ENCODE data around the gene RGS7.

RGS7 gene

DNA sequence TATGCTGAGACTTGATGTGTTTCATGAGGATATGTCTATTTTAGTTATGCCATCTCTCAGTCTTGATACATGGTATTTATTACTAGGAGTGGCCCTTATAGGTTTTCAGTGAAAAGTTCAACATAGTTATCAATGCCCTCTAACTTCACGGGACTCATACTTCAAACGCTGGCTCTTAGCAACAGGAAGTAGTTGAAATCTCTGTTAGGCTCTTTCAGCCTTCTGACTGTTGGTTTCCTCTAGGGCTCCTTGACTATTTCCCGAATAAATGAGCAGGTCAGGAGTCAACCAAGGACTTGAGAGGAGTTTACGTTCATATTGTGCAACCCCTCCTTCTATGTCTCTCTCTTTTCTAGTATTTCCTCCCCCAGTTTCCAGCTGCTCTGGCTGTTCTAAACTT is 141.8 kb downstream of the RGS7 start:
- Histone ChIP-seq H3K4me2 (ENCODE audit: low read length) (no peak overlapping the region), H3K9ac (no peak overlapping the region), H3K9me3 (ENCODE audit: control insufficient read depth, low read length) (no peaks in the 10 kb centered on the region), H3K36me3 (ENCODE audit: control insufficient read depth, insufficient read depth, low read length) (no peaks in the 10 kb centered on the region), H3K4me3 (ENCODE audit: low read depth, low read length) (no peak overlapping the region), H2AFZ (no peak overlapping the region), H3K79me2 (no peaks in the 10 kb centered on the region), H3K27me3 (ENCODE audit: control insufficient read depth, insufficient read depth, low read length) (no peaks in the 10 kb centered on the region), H3K27ac (no peak overlapping the region), H3K4me1 (no peaks in the 10 kb centered on the region)
- TF ChIP-seq, protein P1, sequence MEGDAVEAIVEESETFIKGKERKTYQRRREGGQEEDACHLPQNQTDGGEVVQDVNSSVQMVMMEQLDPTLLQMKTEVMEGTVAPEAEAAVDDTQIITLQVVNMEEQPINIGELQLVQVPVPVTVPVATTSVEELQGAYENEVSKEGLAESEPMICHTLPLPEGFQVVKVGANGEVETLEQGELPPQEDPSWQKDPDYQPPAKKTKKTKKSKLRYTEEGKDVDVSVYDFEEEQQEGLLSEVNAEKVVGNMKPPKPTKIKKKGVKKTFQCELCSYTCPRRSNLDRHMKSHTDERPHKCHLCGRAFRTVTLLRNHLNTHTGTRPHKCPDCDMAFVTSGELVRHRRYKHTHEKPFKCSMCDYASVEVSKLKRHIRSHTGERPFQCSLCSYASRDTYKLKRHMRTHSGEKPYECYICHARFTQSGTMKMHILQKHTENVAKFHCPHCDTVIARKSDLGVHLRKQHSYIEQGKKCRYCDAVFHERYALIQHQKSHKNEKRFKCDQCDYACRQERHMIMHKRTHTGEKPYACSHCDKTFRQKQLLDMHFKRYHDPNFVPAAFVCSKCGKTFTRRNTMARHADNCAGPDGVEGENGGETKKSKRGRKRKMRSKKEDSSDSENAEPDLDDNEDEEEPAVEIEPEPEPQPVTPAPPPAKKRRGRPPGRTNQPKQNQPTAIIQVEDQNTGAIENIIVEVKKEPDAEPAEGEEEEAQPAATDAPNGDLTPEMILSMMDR (IDR thresholded peaks at IDR 0.05): no peak

GRCh38 chr1:241213139-241213538 is 143.9 kb downstream of the RGS7 start:
- TF ChIP-seq, protein P1 (IDR thresholded peaks at IDR 0.05): no peak
- no peaks in the 10 kb centered on the region for H3K4me1 ChIP-seq
- no peaks in the 10 kb centered on the region for H3K36me3 ChIP-seq (ENCODE audit: control insufficient read depth, insufficient read depth, low read length)
- no peak overlapping the region for H3K4me2 ChIP-seq (ENCODE audit: low read length)
- no peaks in the 10 kb centered on the region for H3K79me2 ChIP-seq
- no peaks in the 10 kb centered on the region for H3K9me3 ChIP-seq (ENCODE audit: control insufficient read depth, low read length)
- H2AFZ ChIP-seq: no peak overlapping the region
- no peaks in the 10 kb centered on the region for H3K27me3 ChIP-seq (ENCODE audit: control insufficient read depth, insufficient read depth, low read length)
- no peak overlapping the region for H3K27ac ChIP-seq
- no peak overlapping the region for H3K9ac ChIP-seq
- H3K4me3 ChIP-seq (ENCODE audit: low read depth, low read length): no peak overlapping the region

DNA sequence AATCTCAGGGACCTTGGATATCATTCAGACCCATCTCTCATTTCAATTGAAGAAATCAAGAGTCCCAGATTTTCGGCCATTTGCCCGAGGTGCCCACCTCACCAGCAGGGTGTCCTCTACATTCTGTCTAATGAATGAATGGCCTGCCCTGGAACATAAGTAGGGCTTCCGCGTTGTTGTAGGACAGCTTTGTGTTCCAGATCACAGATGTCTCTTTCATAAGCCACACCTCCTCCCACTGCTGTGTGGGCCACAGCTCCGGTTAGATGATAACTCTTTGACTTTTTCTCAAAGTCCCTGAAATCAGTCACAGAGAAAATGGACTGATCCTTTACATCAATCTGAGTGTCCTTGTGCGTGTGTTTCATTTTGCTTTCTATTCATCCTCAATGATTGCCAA is 144.4 kb downstream of the RGS7 start:
- no peaks in the 10 kb centered on the region for H3K27me3 ChIP-seq (ENCODE audit: control insufficient read depth, insufficient read depth, low read length)
- no peak overlapping the region for H2AFZ ChIP-seq
- H3K4me3 ChIP-seq (ENCODE audit: low read depth, low read length): no peak overlapping the region
- no peaks in the 10 kb centered on the region for H3K79me2 ChIP-seq
- no peaks in the 10 kb centered on the region for H3K4me1 ChIP-seq
- no peak overlapping the region for H3K4me2 ChIP-seq (ENCODE audit: low read length)
- no peaks in the 10 kb centered on the region for H3K9me3 ChIP-seq (ENCODE audit: control insufficient read depth, low read length)
- H3K36me3 ChIP-seq (ENCODE audit: control insufficient read depth, insufficient read depth, low read length): no peaks in the 10 kb centered on the region
- no peak overlapping the region for H3K27ac ChIP-seq
- TF ChIP-seq, protein P1 (IDR thresholded peaks at IDR 0.05): no peak
- no peak overlapping the region for H3K9ac ChIP-seq

GRCh38 chr1:241208910-241209379 is 148.1 kb downstream of the RGS7 start:
- Histone ChIP-seq H2AFZ (no peak overlapping the region), H3K9ac (no peak overlapping the region), H3K36me3 (ENCODE audit: control insufficient read depth, insufficient read depth, low read length) (no peaks in the 10 kb centered on the region), H3K4me1 (no peaks in the 10 kb centered on the region), H3K9me3 (ENCODE audit: control insufficient read depth, low read length) (no peaks in the 10 kb centered on the region), H3K27ac (no peak overlapping the region), H3K4me2 (ENCODE audit: low read length) (no peak overlapping the region), H3K27me3 (ENCODE audit: control insufficient read depth, insufficient read depth, low read length) (no peaks in the 10 kb centered on the region), H3K79me2 (no peaks in the 10 kb centered on the region), H3K4me3 (ENCODE audit: low read depth, low read length) (no peak overlapping the region)
- TF ChIP-seq, protein P1 (IDR thresholded peaks at IDR 0.05): no peak

GRCh38 chr1:241203817-241204216 is 153.2 kb downstream of the RGS7 start:
- no peaks in the 10 kb centered on the region for H3K36me3 ChIP-seq (ENCODE audit: control insufficient read depth, insufficient read depth, low read length)
- H3K9me3 ChIP-seq (ENCODE audit: control insufficient read depth, low read length): no peaks in the 10 kb centered on the region
- H3K4me1 ChIP-seq: no peaks in the 10 kb centered on the region
- H3K4me3 ChIP-seq (ENCODE audit: low read depth, low read length): no peak overlapping the region
- TF ChIP-seq, protein P1 (IDR thresholded peaks at IDR 0.05): no peak
- H3K27me3 ChIP-seq (ENCODE audit: control insufficient read depth, insufficient read depth, low read length): no peaks in the 10 kb centered on the region
- no peak overlapping the region for H3K9ac ChIP-seq
- no peak overlapping the region for H3K4me2 ChIP-seq (ENCODE audit: low read length)
- no peaks in the 10 kb centered on the region for H3K79me2 ChIP-seq
- no peak overlapping the region for H3K27ac ChIP-seq
- no peak overlapping the region for H2AFZ ChIP-seq

All from parathyroid adenoma (tissue), 2 donors.